HCT116 (cell line): ENCODE data around the gene NKX6-1. TPM values are rescaled to one million over a fixed set of nuclear protein-coding genes. Genes with fewer than 3 reads are reported as not detected.

Experiments used
- ATAC-seq: fragments of 200-7000 bp; cut with Tn5 transposase; 2 replicates; pipeline ENCODE4 v1.9.1; 2020; ENCODE audit warnings: mild to moderate bottlenecking, moderate library complexity
- BruUV-seq: library from RNA; stranded (reverse); fragments of 400-500 nt; replicated peaks from 2 replicates; lab custom pipeline; 2021; lab: Mats Ljungman, UMichigan
- CTCF ChIA-PET: fragments of 300-600 bp; sonication (Branson Sonifier 250); formaldehyde crosslinking; loops from one replicate; lab custom pipeline; 2021; ENCODE audit warnings: antibody characterized with exemption; lab: Charles Lee
- POLR2A ChIA-PET: fragments of 300-600, 350-600 bp; sonication (Branson Sonifier 250); formaldehyde crosslinking; loops from one replicate; lab custom pipeline; 2021; ENCODE audit warnings: antibody characterized with exemption; lab: Charles Lee
- RAD21 ChIA-PET, 2 experiments: fragments of 300-600 bp; sonication (Branson Sonifier 250); formaldehyde crosslinking; loops; one replicate each; lab custom pipeline; 2023; ENCODE audit warnings: low total read pairs in 2 of 2; ENCODE audit not compliant: uncharacterized antibody in 2 of 2, unreplicated experiment in 2 of 2, low non-redundant PET in 1 of 2; lab: Charles Lee
- DNase-seq: peaks from one replicate; pipeline ENCODE4 v3.0.0-alpha.2; 2010; ENCODE audit warnings: low read depth, low spot score
- H2AFZ ChIP-seq: fragments of 200-600 bp; shearing (Covaris generic), sonication (generic); 2 replicates; pipeline ENCODE4 v1.6.1; 2017; ENCODE audit warnings: low read depth, mixed run types, mixed read lengths, antibody characterized with exemption, low read length; ENCODE audit not compliant: poor library complexity, severe bottlenecking
- H3K27ac ChIP-seq: 2 replicates; pipeline ENCODE4 v1.5.1; 2012; ENCODE audit warnings: low read depth, low read length
- H3K27me3 ChIP-seq: fragments of 200-600 bp; sonication (generic); 2 replicates; pipeline ENCODE4 v1.6.1; 2016; ENCODE audit warnings: mixed run types, low read length, mixed read lengths; ENCODE audit not compliant: insufficient read depth
- H3K36me3 ChIP-seq, 2 experiments: fragments of 200-500 bp in 1 of 2; fragments of 200-600 bp in 1 of 2; sonication (Bioruptor generic) in 1 of 2; sonication (generic) in 1 of 2; 2 replicates each; pipeline versions ENCODE4 v1.5.1 to v1.6.1; 2014 to 2016; ENCODE audit warnings: low read length in 2 of 2, inconsistent platforms in 1 of 2, mixed read lengths in 1 of 2, mixed run types in 1 of 2; ENCODE audit not compliant: insufficient read depth in 2 of 2, control insufficient read depth in 1 of 2
- H3K4me1 ChIP-seq, 2 experiments: fragments of 200-600 bp in 1 of 2; sonication (generic) in 1 of 2; 2 replicates each; pipeline versions ENCODE4 v1.5.1 to v1.6.1; 2012 to 2017; ENCODE audit warnings: low read length in 2 of 2, inconsistent platforms in 1 of 2, mild to moderate bottlenecking in 1 of 2, mixed read lengths in 1 of 2, mixed run types in 1 of 2, moderate library complexity in 1 of 2; ENCODE audit not compliant: insufficient read depth in 2 of 2, control insufficient read depth in 1 of 2
- H3K4me2 ChIP-seq: fragments of 200-600 bp; sonication (generic); 2 replicates; pipeline ENCODE4 v1.6.1; 2017; ENCODE audit warnings: mixed run types, low read length, mixed read lengths
- H3K4me3 ChIP-seq, 2 experiments: fragments of 200-600 bp in 1 of 2; sonication (generic) in 1 of 2; replicated peaks in 1 of 2; 2 replicates each; pipeline ENCODE4 v1.5.1; 2011 to 2016; ENCODE audit warnings: low read length in 2 of 2, control low read depth in 1 of 2, low read depth in 1 of 2, mild to moderate bottlenecking in 1 of 2, mixed read lengths in 1 of 2, mixed run types in 1 of 2
- H3K79me2 ChIP-seq: fragments of 200-600 bp; sonication (generic); 2 replicates; pipeline ENCODE4 v1.6.1; 2017; ENCODE audit warnings: mild to moderate bottlenecking, mixed run types, low read length, moderate library complexity, mixed read lengths; ENCODE audit not compliant: insufficient read depth
- H3K9ac ChIP-seq: fragments of 200-600 bp; sonication (generic); 2 replicates; pipeline ENCODE4 v1.6.1; 2016; ENCODE audit warnings: low read length, mixed read lengths
- H3K9me2 ChIP-seq: fragments of 200-600 bp; sonication (generic), shearing (Covaris generic); 2 replicates; pipeline ENCODE4 v1.6.1; 2017; ENCODE audit warnings: mixed run types, mild to moderate bottlenecking, moderate library complexity; ENCODE audit not compliant: insufficient read depth
- H3K9me3 ChIP-seq, 2 experiments: fragments of 200-500 bp in 1 of 2; fragments of 200-600 bp in 1 of 2; sonication (Bioruptor generic) in 1 of 2; sonication (generic) in 1 of 2; 2 replicates each; pipeline ENCODE4 v1.6.1; 2014 to 2017; ENCODE audit warnings: low read length in 2 of 2, mixed read lengths in 2 of 2, inconsistent platforms in 1 of 2, low read depth in 1 of 2, mild to moderate bottlenecking in 1 of 2, mixed run types in 1 of 2, moderate library complexity in 1 of 2; ENCODE audit not compliant: control insufficient read depth in 1 of 2, insufficient read depth in 1 of 2
- H4K20me1 ChIP-seq: fragments of 200-600 bp; sonication (generic), shearing (Covaris generic); 2 replicates; pipeline ENCODE4 v1.6.1; 2017; ENCODE audit warnings: mixed run types, mild to moderate bottlenecking, moderate library complexity; ENCODE audit not compliant: insufficient read depth
- CBX3 ChIP-seq: IDR thresholded peaks from 2 replicates; pipeline ENCODE4 v1.6.1; 2012; ENCODE audit warnings: low read depth
- CTCF ChIP-seq, 3 experiments: fragments of 200-600 bp in 1 of 3; sonication (generic) in 1 of 3; IDR thresholded peaks in 2 of 3; conservative IDR thresholded peaks in 1 of 3; 2 replicates each; pipeline ENCODE4 v1.5.1; 2012 to 2017; ENCODE audit warnings: low read depth in 2 of 3, low read length in 2 of 3, antibody characterized with exemption in 1 of 3, borderline replicate concordance in 1 of 3, control low read depth in 1 of 3, mild to moderate bottlenecking in 1 of 3, mixed read lengths in 1 of 3, mixed run types in 1 of 3, moderate library complexity in 1 of 3; ENCODE audit not compliant: insufficient read depth in 1 of 3
- ELF1 ChIP-seq: IDR thresholded peaks from 2 replicates; pipeline ENCODE4 v1.6.1; 2012; ENCODE audit warnings: low read depth, borderline replicate concordance
- EZH2 ChIP-seq: fragments of 200-600 bp; sonication (generic); IDR thresholded peaks from 2 replicates; pipeline ENCODE4 v1.6.1; 2017; ENCODE audit warnings: antibody characterized with exemption, mixed run types
- EZH2phosphoT487 ChIP-seq: fragments of 200-600 bp; IDR thresholded peaks from 2 replicates; pipeline ENCODE4 v1.6.1; 2018; ENCODE audit warnings: antibody characterized with exemption, borderline replicate concordance
- JUND ChIP-seq: IDR thresholded peaks from 2 replicates; pipeline ENCODE4 v1.6.1; 2012
- POLR2AphosphoS5 ChIP-seq: IDR thresholded peaks from 2 replicates; pipeline ENCODE4 v1.6.1; 2011; ENCODE audit warnings: mild to moderate bottlenecking, low read depth, low read length, moderate library complexity
- REST ChIP-seq: IDR thresholded peaks from 2 replicates; pipeline ENCODE4 v1.6.1; 2012; ENCODE audit warnings: low read depth
- SIN3A ChIP-seq: IDR thresholded peaks from 2 replicates; pipeline ENCODE4 v1.6.1; 2012; ENCODE audit warnings: low read depth
- SP1 ChIP-seq: IDR thresholded peaks from 2 replicates; pipeline ENCODE4 v1.6.1; 2012; ENCODE audit warnings: low read depth
- SRF ChIP-seq: IDR thresholded peaks from 2 replicates; pipeline ENCODE4 v1.6.1; 2012; ENCODE audit warnings: low read depth
- TCF7L2 ChIP-seq: IDR thresholded peaks from 2 replicates; pipeline ENCODE4 v1.7.0; 2011; ENCODE audit warnings: borderline replicate concordance, inconsistent platforms; ENCODE audit not compliant: insufficient read depth, insufficient read length; ENCODE audit errors: extremely low read depth
- YY1 ChIP-seq: IDR thresholded peaks from 2 replicates; pipeline ENCODE4 v1.6.1; 2011; ENCODE audit warnings: low read length, low read depth, moderate library complexity, mild to moderate bottlenecking; ENCODE audit not compliant: insufficient replicate concordance; ENCODE audit errors: extremely low read depth
- ZFX ChIP-seq: fragments of 450-650 bp; IDR thresholded peaks from 2 replicates; pipeline ENCODE4 v1.6.1; 2017
- intact Hi-C: fragments of 100-400 bp; cut with micrococcal nuclease; formaldehyde crosslinking; loops from 2 replicates; pipeline ENCODE4 v1.10.0; 2022
- total RNA-seq: library from RNA; stranded (reverse); gene quantifications from one replicate; pipeline ENCODE4 v1.2.1, GENCODE V29; 2021; ENCODE audit not compliant: unreplicated experiment
- TF ChIP-seq, protein P1 (sequence below): IDR thresholded peaks from 2 replicates; pipeline ENCODE4 v1.6.1; 2012

The NKX6-1 gene
- total RNA-seq, 1 experiment from 2014 or later, result 4.2 TPM

GRCh38 chr4:84442778-84443177, 56.3 kb downstream of the NKX6-1 start:
- no peak overlapping the region for H2AFZ ChIP-seq
- H3K4me3 ChIP-seq, result no peak overlapping the region
- TF ChIP-seq REST (no peak), TCF7L2 (no peak), SP1 (no peak), JUND (no peak), EZH2 (no peak), CBX3 (no peak), POLR2AphosphoS5 (no peak), SIN3A (no peak), ELF1 (no peak), SRF (no peak), ZFX (no peak), EZH2phosphoT487 (no peak), CTCF (IDR thresholded peaks at IDR 0.05 in 2 of 3, conservative IDR thresholded peaks at IDR 0.05 in 1 of 3; ENCODE audit: borderline replicate concordance in 1 of 3, insufficient read depth in 1 of 3, low read depth in 2 of 3, low read length in 2 of 3) (no peak), YY1 (no peak)
- TF ChIP-seq, protein P1, sequence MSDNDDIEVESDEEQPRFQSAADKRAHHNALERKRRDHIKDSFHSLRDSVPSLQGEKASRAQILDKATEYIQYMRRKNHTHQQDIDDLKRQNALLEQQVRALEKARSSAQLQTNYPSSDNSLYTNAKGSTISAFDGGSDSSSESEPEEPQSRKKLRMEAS, result no peak
- TF ChIP-seq, all 23 proteins: peak for 0
- ChIA-PET POLR2A (no interaction called here), RAD21 (no interaction called here), CTCF (interaction anchor here (3.1 kb wide), 1 partner anchor 9 kb away, joined by 22 read pairs; no protein-coding TSS in a partner anchor)
- intact Hi-C loops, result no loop called here
- Histone ChIP-seq H3K9ac (no peak overlapping the region), H4K20me1 (no peaks in the 10 kb centered on the region), H3K4me1 (no peaks in the 10 kb centered on the region), H3K4me2 (no peak overlapping the region), H3K27me3 (peaks cover 13% of the 10 kb centered on the region; the same call in 1 of the 2 replicates), H3K9me2 (no peaks in the 10 kb centered on the region), H3K79me2 (no peaks in the 10 kb centered on the region), H3K27ac (no peak overlapping the region), H3K36me3 (no peaks in the 10 kb centered on the region), H3K9me3 (no peaks in the 10 kb centered on the region)
- DNase-seq, result no peak
- BruUV-seq, result no TSS peak
- no peak for ATAC-seq
